Activated B cell treated with CpG ODN at 0.5 μM for 24 hours (primary cell): ENCODE measurements around the gene ABHD12. TPM values are rescaled to one million over a fixed set of nuclear protein-coding genes. Genes with fewer than 3 reads are reported as not detected.

Experiments used
- ATAC-seq: fragments of 200-7000 bp; cut with Tn5 transposase; one replicate; pipeline ENCODE4 v1.10.0; 2021; ENCODE audit warnings: low read depth, mild to moderate bottlenecking, moderate library complexity
- CTCF ChIA-PET: fragments of 350-600 bp; sonication (Branson Sonifier 250); formaldehyde crosslinking; loops from one replicate; lab custom pipeline; 2021; ENCODE audit warnings: antibody characterized with exemption; lab: Charles Lee
- POLR2A ChIA-PET: fragments of 350-600 bp; sonication (Branson Sonifier 250); formaldehyde crosslinking; loops from one replicate; lab custom pipeline; 2021; ENCODE audit warnings: antibody characterized with exemption; lab: Charles Lee
- DNase-seq: peaks from one replicate; pipeline ENCODE4 v3.0.0; 2022
- H3K27ac Mint-ChIP-seq: one replicate; pipeline ENCODE4 v1.8.0; 2020; ENCODE audit warnings: mixed read lengths
- H3K27me3 Mint-ChIP-seq: one replicate; pipeline ENCODE4 v1.8.0; 2021; ENCODE audit warnings: mixed read lengths
- H3K36me3 Mint-ChIP-seq: one replicate; pipeline ENCODE4 v1.8.0; 2021; ENCODE audit warnings: low read depth, mixed read lengths
- H3K4me1 Mint-ChIP-seq: one replicate; pipeline ENCODE4 v1.8.0; 2021; ENCODE audit warnings: mixed read lengths
- H3K4me3 Mint-ChIP-seq: one replicate; pipeline ENCODE4 v1.8.0; 2020; ENCODE audit warnings: mild to moderate bottlenecking, mixed read lengths
- H3K9me3 Mint-ChIP-seq: one replicate; pipeline ENCODE4 v1.8.0; 2020; ENCODE audit warnings: mixed read lengths
- intact Hi-C: fragments of 100-400 bp; cut with micrococcal nuclease; formaldehyde crosslinking; loops from one replicate; pipeline ENCODE4 v1.15.1; 2024
- total RNA-seq: library from RNA; stranded (reverse); gene quantifications from 2 replicates; pipeline ENCODE4 v1.2.3, GENCODE V29; 2022
- TF ChIP-seq, protein P1 (sequence below): fragments of 200-600 bp; IDR thresholded peaks from one replicate; pipeline ENCODE4 v1.8.0; 2022; ENCODE audit warnings: antibody characterized with exemption, mild to moderate bottlenecking

ABHD12 gene
- total RNA-seq, 1 donor from 2014 or later = 16.3 TPM

DNA sequence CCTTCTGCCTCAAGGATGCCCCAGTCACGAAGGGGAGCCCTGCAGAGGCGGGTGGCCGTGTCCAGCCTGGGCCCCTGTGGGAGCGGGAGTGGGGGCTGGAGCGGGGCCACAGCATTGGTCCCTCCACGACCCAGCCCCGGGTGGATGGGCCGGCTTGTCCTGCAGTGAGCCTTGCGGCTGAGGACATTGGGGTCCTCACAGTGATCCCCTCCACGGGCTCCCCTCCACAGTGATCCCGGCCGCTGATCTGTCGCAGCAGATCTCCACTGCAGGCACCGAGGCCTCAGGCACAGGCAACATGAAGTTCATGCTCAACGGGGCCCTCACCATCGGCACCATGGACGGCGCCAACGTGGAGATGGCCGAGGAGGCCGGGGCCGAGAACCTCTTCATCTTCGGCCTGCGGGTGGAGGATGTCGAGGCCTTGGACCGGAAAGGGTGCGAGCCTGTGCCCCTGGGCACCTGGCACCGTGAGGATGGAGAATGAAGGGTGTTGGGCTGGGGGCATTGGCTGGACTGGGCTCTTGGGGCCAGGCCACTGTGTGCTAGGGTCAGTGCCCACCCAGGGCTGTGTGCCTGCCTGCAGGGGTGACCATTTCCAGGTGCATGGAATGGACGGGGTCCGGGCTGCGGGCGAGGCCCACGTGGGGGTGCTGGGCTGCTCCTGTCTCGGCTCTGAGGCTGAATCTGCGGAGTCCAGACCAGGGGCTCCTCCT, 98.3 kb downstream of the ABHD12 start:
- Mint-ChIP-seq H3K9me3 (no peaks in the 10 kb centered on the region), H3K4me1 (peaks cover 12% of the 10 kb centered on the region), H3K36me3 (peaks cover 30% of the 10 kb centered on the region), H3K4me3 (no peak overlapping the region), H3K27ac (no peak overlapping the region), H3K27me3 (no peaks in the 10 kb centered on the region)
- CTCF ChIA-PET = interaction anchor here (1.2 to 4.1 kb wide), 2 partner anchors 106 to 107 kb away, joined by 3 to 57 read pairs; no protein-coding TSS in a partner anchor
- DNase-seq (no peak), ATAC-seq (no peak)
- POLR2A ChIA-PET = no interaction called here
- intact Hi-C loops = loop anchor here (5.0 kb wide), 2 partner anchors 235 to 330 kb away; partner anchors contain the start of genes ACSS1 and NANP
- TF ChIP-seq, protein P1, sequence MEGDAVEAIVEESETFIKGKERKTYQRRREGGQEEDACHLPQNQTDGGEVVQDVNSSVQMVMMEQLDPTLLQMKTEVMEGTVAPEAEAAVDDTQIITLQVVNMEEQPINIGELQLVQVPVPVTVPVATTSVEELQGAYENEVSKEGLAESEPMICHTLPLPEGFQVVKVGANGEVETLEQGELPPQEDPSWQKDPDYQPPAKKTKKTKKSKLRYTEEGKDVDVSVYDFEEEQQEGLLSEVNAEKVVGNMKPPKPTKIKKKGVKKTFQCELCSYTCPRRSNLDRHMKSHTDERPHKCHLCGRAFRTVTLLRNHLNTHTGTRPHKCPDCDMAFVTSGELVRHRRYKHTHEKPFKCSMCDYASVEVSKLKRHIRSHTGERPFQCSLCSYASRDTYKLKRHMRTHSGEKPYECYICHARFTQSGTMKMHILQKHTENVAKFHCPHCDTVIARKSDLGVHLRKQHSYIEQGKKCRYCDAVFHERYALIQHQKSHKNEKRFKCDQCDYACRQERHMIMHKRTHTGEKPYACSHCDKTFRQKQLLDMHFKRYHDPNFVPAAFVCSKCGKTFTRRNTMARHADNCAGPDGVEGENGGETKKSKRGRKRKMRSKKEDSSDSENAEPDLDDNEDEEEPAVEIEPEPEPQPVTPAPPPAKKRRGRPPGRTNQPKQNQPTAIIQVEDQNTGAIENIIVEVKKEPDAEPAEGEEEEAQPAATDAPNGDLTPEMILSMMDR = no peak

DNA sequence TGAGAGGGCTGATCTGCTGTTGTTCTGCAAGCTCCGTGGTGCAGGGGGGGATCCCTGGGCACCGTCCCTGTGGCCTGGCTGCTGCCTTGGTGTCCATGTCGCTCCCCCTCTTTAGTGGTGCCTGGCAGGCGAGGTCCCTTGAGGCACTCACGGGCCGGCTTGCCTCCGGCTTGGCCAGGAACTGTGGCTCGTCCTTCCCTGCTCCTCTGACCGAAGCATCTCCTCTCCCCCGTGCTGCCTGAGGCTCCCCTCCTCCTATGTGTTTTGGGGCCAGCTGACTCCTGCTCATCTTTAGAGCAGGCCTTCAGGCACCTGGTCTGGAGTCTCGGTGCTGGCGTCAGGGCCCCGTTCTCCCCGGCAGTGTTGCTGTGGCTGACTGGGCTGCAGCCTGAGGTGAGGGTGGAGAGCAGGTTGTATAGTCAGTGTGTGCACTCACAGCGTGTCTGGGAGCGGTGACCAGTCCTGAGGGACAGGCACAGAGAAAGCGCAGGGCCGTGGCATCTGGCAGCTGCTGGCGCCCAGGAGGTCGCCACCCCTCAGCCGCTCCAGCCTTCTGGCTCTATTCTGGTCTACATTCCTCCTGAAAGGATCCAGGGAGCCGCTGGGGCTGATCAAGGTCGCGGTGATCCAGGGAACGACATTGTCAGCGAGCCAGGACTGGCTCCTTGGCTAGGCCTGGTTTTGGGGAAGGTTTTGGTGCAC, 99.1 kb downstream of the ABHD12 start:
- Mint-ChIP-seq H3K27me3 (no peaks in the 10 kb centered on the region), H3K36me3 (peaks cover 37% of the 10 kb centered on the region), H3K4me1 (peaks cover 11% of the 10 kb centered on the region), H3K4me3 (no peak overlapping the region), H3K9me3 (no peaks in the 10 kb centered on the region), H3K27ac (no peak overlapping the region)
- ChIA-PET CTCF (interaction anchor here (1.2 kb wide), 1 partner anchor 108 kb away, joined by 3 read pairs; no protein-coding TSS in a partner anchor), POLR2A (interaction anchor here (0.6 kb wide), 1 partner anchor 23 kb away, joined by 3 read pairs; no protein-coding TSS in a partner anchor)
- DNase-seq = no peak
- TF ChIP-seq, protein P1 = no peak
- no peak for ATAC-seq
- intact Hi-C loops = loop anchor here (5.0 kb wide), 2 partner anchors 234 to 331 kb away; partner anchors contain the start of genes ACSS1 and NANP

DNA sequence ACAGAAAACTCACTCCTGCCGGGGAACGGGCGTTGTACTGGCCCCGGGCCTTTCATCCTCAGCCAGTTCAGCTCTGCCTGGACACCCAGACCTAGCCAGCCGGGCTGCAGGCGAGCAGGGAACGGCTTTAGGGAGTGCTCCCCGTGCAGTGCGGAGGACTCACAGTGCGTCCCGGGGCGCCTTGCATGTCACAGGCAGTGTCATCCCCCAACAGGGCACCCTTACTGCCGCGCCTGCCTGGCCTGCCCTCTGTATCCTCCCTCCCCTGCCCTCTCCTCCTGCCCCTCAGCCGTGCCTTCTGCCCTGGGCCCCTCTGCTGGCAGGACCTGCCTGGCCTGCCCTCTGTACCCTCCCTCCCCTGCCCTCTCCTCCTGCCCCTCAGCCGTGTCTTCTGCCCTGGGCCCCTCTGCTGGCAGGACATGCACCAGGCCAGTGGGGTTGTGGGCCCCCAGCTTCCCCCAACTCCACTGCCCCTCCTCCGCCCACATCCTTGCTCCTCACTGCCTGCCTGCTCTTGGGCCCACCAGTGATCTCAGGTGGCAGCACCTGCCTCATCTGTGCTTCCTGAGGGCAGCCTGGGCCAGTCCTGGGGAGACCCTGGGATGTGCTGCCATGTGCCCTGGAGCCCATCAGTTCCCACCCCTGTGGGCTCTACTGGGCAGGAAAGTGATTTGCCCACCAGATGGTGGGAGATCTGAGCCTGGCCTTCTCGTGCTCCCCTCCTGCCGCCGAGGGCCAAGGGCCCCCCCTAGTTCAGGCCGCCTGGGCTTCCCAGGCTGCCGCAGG, 99.8 kb downstream of the ABHD12 start:
- intact Hi-C loops = loop anchor here (5.0 kb wide), 2 partner anchors 234 to 331 kb away; partner anchors contain the start of genes ACSS1 and NANP

DNA sequence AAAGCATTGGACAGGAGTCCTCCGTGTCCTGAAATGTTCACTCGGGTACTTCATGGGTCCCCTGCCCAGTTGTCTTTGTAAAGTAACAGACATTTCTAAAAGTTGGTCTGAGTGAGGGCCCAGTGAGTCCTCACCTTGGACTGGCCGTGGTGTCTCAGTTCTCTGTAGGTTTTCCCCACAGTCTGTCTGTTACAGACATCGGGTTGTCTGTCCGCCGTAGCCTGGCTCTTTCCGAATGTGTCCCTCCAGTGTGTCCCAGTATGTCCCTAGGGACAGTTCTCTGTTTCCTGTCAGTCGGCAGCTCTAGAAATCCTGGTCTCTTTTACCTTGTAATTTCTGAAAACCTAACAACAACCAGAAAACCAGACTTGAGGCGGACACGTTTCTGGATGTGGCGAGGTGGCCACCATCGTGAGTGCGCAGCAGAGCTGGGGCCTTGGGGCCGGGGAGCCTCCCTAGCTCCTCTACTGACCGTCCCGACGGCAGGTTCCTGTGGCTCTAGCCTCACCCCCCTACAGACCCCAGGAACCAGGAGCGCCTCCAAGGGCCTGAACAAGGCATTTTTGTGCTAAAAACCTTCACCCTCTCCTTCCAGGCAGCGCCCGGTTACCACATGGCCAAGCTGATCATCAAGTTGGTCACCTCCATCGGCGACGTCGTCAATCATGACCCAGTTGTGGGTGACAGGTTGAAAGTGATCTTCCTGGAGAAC, 100.6 kb downstream of the ABHD12 start:
- no peak for ATAC-seq
- Mint-ChIP-seq H3K36me3 (peaks cover 50% of the 10 kb centered on the region), H3K27ac (no peak overlapping the region), H3K4me1 (peaks cover 11% of the 10 kb centered on the region), H3K9me3 (no peaks in the 10 kb centered on the region), H3K4me3 (no peak overlapping the region), H3K27me3 (no peaks in the 10 kb centered on the region)
- ChIA-PET CTCF (interaction anchor here (0.7 kb wide), 1 partner anchor 23 kb away, joined by 3 read pairs; no protein-coding TSS in a partner anchor), POLR2A (no interaction called here)
- intact Hi-C loops = loop anchor here (2.0 to 5.0 kb wide), 3 partner anchors 41 to 332 kb away; partner anchors contain the start of genes ACSS1, NANP and PYGB
- no peak for DNase-seq
- TF ChIP-seq, protein P1 = no peak

More for the DNA sequence above, 99.8 kb downstream of the ABHD12 start:
- no peaks in the 10 kb centered on the region for H3K27me3 Mint-ChIP-seq
- H3K36me3 Mint-ChIP-seq = peaks cover 42% of the 10 kb centered on the region
- no peak overlapping the region for H3K27ac Mint-ChIP-seq
- CTCF ChIA-PET = interaction anchor here (1.2 kb wide), 1 partner anchor 108 kb away, joined by 3 read pairs; no protein-coding TSS in a partner anchor
- DNase-seq = no peak
- H3K4me1 Mint-ChIP-seq = peaks cover 11% of the 10 kb centered on the region
- no peaks in the 10 kb centered on the region for H3K9me3 Mint-ChIP-seq
- no peak for ATAC-seq
- no peak overlapping the region for H3K4me3 Mint-ChIP-seq
- TF ChIP-seq, protein P1 = no peak
- POLR2A ChIA-PET = no interaction called here
